CD1c-positive myeloid dendritic cell (primary cell): ENCODE measurements around the gene HYI.
A peak's percentile ranks its signal among the peaks of the same experiment; 100 is the strongest.
"Not testable (repeated sequence)": the region's sequence is repeated elsewhere in the genome, so short reads cannot be mapped to it uniquely, and the experiment has no call there.

Experiments
- DNase-seq: peaks from one replicate; pipeline ENCODE4 v3.0.0-alpha.2; 2016; ENCODE audit errors: extremely low spot score

HYI gene

DNA sequence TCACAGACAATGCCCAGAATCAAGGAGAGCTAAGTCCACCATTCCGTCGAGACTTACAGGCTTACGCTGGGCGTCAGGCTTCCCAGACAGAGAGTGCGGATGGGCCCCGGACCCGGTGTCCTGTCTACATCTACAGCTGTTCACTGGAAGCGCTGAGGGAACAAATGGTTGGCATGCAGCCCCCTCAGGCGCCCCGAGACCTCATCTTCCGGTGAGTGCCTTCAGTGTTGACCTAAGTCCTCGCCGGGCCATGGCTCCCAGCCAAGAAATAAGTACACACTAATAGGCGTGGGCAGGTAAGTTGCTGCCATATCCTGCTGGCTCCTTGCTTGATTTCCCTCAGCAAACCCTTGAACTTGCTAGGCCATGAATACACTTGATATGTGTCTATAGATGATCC is 26.2 kb downstream of the HYI start:
- DNase-seq = no peak

- DNase-seq = no peak
These were observed 27.5 kb downstream of the HYI start for GRCh38 chr1:43426221-43426620.

- DNase-seq = no peak
These were observed 28.7 kb downstream of the HYI start for GRCh38 chr1:43425045-43425444.

- DNase-seq = no peak
These were observed 29.8 kb downstream of the HYI start for GRCh38 chr1:43423672-43424550.

DNA sequence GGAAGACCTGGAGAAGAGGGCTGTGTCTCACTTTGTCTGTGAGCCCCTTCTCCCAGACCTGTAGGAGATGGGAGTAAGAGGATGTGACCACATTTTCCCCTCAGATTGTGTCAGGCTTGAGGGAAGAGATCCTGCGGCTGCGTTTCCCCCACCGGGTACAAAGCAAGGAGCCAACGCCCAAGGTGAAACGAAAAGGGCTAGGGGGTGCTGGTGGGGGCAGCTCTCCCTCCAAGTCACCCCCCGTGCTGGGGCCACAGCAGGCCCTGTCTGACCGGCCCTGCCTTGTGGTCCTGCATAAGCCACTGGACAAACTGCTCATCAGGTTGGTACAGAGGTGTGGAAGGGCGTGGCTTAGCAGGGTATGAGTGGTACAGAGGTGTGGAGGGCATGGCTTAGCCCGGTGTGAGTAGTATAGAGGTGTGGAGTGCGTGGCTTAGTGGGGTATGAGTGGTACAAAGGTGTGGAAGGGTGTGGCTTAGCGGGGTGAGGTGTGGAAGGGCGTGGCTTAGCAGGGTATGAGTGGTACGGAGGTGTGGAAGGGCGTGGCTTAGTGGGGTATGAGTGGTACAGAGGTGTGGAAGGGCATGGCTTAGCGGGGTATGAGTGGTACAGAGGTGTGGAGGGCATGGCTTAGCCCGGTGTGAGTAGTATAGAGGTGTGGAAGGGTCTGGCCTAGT is 30.6 kb downstream of the HYI start:
- DNase-seq = no peak

DNA sequence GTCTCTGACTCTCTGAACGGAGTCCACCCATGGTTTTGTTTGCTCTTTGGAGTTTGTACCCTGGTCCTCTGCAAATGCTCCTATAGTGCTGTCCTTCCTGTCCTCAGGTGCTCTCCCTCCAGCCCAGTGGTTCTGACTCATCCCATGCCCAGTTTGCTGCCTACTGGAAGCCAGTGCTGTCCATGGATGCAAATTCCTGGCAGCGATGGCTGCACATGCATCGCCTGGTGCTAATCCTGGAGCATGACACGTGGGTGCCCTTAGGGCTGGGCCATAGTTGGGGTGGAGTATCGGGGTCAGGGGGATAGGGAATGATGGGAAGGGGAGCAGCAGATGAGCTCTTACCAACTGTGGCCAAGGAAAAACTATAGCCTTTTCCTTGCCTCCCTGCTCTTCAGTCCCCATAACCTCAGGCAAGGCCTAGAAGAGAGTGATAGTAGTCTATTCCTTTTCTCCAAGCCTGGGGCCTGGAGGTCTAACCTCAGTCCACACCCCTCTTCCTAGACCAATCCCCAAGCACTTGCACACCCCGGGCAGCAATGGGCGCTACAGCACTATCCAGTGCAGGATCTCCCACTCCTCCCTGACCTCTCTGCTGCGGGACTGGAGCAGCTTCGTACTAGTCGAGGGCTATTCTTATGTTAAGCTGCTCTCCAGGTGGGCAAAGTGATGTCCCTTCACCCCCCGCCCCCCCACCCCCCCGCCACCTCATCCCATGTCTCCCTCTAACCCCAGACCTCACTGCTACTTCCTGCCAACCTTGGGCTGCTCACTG is 31.6 kb downstream of the HYI start:
- DNase-seq = no peak

DNA sequence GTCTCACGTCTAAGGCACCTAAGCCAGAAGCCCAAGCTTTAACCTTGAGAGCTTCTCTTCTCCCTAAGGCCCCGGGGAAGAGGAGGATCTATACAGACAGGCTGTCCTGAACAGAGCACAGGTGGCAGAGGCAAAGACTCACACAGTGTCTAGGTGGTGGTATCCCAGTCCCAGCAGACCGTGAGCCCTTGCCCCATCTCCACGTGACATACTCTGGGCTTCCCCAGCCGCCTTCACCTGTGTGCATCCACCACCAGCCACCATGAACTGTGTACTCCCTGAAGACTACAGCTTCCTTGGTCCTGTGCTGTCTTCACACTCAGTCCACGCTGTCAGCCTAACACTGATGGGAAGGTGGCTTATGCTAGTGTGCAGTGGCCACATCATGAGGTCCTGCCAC is 32.3 kb downstream of the HYI start:
- no peak for DNase-seq

DNA sequence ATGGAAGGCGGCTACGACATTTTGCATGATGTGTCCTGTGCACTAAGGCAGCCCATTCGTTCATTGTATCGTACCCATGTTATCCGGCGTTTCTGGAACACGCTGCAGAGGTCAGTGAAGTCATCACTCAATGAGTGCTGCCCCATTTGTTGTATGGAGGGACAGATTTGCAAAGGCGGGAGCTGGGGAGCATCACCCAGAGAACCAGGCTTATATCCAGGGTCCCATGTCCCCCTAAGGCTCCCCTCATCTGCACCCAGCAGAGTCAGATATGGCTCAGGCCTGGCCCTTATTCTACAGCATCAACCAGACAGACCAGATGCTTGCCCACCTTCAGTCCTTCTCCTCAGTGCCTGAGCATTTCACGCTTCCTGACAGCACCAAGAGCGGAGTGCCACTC is 32.9 kb downstream of the HYI start:
- DNase-seq = no peak

DNA sequence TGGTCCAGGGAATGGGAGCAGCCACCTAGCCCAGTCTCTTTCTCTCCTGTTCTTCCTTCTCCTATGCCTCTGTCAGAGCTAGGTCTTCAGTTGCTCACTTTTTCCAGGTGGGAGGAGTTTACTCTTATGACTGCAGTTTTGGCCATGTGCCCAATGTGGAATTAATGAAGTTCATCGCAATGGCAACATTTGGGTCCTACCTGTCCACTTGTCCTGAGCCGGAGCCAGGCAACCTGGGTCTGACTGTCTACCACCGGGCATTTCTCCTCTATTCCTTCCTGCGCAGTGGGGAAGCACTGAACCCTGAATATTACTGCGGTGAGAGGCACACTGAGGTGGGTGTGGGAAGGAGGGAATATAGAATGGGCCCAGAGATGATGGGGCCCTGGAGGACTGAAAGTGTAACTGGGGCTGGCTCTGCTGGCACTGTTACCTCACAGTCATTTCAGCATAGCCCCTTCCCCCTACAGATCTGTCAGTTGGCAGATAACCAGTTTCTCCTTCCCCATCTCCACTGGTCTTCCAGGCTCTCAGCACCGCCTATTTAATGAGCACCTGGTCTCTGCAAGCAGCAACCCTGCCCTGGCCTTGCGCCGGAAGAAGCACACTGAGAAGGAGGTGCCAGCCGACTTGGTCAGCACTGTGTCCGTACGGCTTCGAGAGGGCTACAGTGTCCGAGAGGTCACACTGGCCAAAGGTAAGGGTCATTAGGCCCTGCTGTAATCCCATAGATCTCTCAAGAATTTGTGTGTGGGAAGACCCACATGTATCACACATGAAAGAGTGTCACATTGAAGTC is 33.9 kb downstream of the HYI start:
- DNase-seq = no peak

DNA sequence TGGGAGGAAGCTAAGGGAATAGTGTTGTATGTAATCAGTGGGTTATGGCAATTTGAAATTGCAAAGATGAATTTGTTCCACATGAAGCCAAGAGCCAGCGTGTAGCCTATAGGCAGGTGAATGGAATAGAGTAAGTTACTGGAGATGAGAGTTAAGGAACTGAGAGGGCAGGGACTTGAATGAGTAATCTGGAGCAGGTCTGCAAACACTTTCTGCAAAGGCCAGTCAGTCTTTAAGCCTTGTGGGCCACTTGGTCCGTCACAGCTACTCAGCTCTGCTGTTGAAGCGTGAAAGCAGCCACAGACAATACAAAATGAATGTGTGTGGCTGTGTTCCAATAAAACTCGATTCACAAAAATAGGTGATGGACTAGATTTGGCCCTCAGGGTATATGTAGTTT is 34.9 kb downstream of the HYI start:
- no peak for DNase-seq

DNA sequence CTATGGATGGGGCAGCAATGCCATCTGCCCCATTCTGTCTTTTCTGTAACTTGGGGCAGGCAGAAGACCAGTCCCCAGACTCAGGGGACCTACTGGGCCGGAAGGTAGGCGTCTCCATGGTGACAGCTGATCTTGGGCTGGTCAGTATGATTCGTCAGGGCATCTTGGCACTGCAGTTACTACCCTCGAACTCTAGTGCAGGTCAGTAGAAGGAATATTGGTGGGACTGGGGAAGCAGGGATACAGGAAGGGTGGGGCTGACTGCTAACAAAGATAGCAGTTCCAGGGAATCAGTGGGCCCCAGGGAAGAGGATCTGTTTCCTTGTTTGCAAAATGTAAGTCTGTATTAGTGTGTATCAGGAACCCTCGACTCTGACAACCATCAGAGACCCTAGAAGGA is 37.8 kb downstream of the HYI start:
- no peak for DNase-seq

- peak; percentile 77 for DNase-seq
These were observed 39.0 kb downstream of the HYI start for GRCh38 chr1:43414634-43415223.

GRCh38 chr1:43413426-43413825 is 40.3 kb downstream of the HYI start:
- not testable (repeated sequence) for DNase-seq

DNA sequence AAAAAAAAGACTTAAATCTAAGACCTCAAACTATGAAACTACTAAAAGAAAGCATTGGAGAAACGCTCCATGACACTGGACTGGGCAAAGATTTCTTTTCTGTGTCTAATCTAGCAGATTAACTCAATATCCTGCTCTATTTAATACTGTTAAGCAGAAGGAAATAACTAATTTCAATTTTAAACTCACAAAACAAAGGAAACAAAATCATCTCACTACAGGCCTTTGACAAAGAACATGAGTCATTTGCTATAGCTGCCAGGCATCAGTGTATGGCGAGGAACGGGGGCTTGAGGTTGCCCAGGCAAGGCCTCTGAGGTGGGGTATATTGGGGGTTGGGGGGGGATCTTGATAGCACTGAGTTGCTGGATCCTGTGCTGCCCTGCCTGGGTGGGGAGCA is 43.2 kb downstream of the HYI start:
- DNase-seq = no peak

GRCh38 chr1:43405876-43406234 is 47.9 kb downstream of the HYI start:
- DNase-seq = no peak

- no peak for DNase-seq
These were observed 48.4 kb downstream of the HYI start for GRCh38 chr1:43405219-43405875.

GRCh38 chr1:43404353-43404752 is 49.4 kb downstream of the HYI start:
- DNase-seq = no peak

DNA sequence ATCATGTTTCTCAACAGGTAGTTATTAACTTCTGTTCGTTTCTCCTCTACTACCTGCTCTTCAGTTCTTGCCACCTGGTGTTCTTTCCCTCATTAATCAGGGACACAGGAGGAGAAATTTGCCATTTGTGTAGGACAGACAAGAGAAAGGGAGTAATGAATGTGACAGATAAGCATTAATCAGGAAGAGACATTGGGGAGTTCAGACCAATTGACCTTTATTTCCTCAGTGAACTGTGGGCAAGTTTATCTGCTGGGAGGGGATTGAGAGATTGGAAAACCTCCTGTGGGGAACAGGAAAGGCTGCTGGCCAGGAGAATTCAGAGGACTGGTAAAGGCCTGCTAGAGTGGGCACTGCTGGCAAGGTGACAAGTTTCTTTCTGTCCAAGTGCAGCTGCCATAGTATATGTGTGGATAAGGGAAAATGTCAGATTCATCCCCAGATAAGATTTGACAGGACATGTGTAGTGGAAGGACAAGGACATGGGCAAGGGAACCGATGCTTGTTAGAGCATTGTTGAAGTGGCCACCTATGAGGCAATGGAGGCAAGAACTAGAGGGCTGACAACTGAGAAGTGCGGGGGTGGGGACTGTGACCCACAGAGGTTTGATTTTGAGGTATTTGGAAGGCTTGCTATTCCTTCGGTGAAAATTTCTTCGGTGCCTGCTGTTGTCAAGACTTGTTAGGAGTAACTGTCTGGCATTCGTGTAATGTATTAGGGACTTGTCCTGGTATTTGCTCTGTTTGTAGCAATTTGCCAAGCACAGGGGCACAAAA is 51.5 kb downstream of the HYI start:
- no peak for DNase-seq
